ENCODE data around the gene ARHGEF26. TPM values are rescaled to one million over a fixed set of nuclear protein-coding genes. Genes with fewer than 3 reads are reported as not detected.

ARHGEF26 gene
- total RNA-seq, 2 donors from 2014 or later: 6.9 to 8.1 TPM

- H3K27ac ChIP-seq: no peak overlapping the region
- H3K27me3 ChIP-seq: no peaks in the 10 kb centered on the region
- no peak for DNase-seq (ENCODE audit: low spot score)
- H3K9me3 ChIP-seq: no peaks in the 10 kb centered on the region
- no peaks in the 10 kb centered on the region for H3K4me1 ChIP-seq
- peaks cover 14% of the 10 kb centered on the region for H3K36me3 ChIP-seq
- H3K4me3 ChIP-seq: no peak overlapping the region
- no peak for TF ChIP-seq CTCF (IDR thresholded peaks at IDR 0.05)
These were observed 71.9 kb downstream of the ARHGEF26 start for GRCh38 chr3:154193000-154193615.

GRCh38 chr3:154194877-154195276, 73.7 kb downstream of the ARHGEF26 start:
- Histone ChIP-seq H3K9me3 (peaks cover 0 to 4% of the 10 kb centered on the region in 2 donors), H3K27me3 (no peaks in the 10 kb centered on the region), H3K36me3 (peaks cover 14% of the 10 kb centered on the region), H3K4me3 (no peak overlapping the region), H3K4me1 (no peaks in the 10 kb centered on the region), H3K27ac (no peak overlapping the region)
- DNase-seq (ENCODE audit: low spot score): no peak
- TF ChIP-seq CTCF (IDR thresholded peaks at IDR 0.05): no peak

GRCh38 chr3:154195620-154196356, 74.6 kb downstream of the ARHGEF26 start:
- no peaks in the 10 kb centered on the region for H3K27me3 ChIP-seq
- H3K4me3 ChIP-seq: no peak overlapping the region
- no peaks in the 10 kb centered on the region for H3K4me1 ChIP-seq
- H3K9me3 ChIP-seq: peaks cover 0 to 4% of the 10 kb centered on the region in 2 donors
- peaks cover 14% of the 10 kb centered on the region for H3K36me3 ChIP-seq
- TF ChIP-seq CTCF (IDR thresholded peaks at IDR 0.05): no peak
- no peak for DNase-seq (ENCODE audit: low spot score)
- H3K27ac ChIP-seq: no peak overlapping the region

- Histone ChIP-seq H3K27me3 (no peaks in the 10 kb centered on the region), H3K9me3 (peaks cover 0 to 4% of the 10 kb centered on the region in 2 donors), H3K4me1 (no peaks in the 10 kb centered on the region), H3K27ac (no peak overlapping the region), H3K36me3 (peaks cover 9% of the 10 kb centered on the region), H3K4me3 (no peak overlapping the region)
- TF ChIP-seq CTCF (IDR thresholded peaks at IDR 0.05): no peak
- DNase-seq (ENCODE audit: low spot score): no peak
These were observed 76.6 kb downstream of the ARHGEF26 start for GRCh38 chr3:154197751-154198150.

- no peak for DNase-seq (ENCODE audit: low spot score)
- Histone ChIP-seq H3K9me3 (no peaks in the 10 kb centered on the region), H3K36me3 (no peaks in the 10 kb centered on the region), H3K27ac (no peak overlapping the region), H3K27me3 (no peaks in the 10 kb centered on the region), H3K4me1 (no peaks in the 10 kb centered on the region), H3K4me3 (no peak overlapping the region)
- no peak for TF ChIP-seq CTCF (IDR thresholded peaks at IDR 0.05)
These were observed 88.3 kb downstream of the ARHGEF26 start for GRCh38 chr3:154209499-154209898.
